NCI-H146 treated with DMSO at 0.1 percent for 48 hours (cell line): ENCODE data around the gene SPDYE17.
"Not testable (repeated sequence)": the region's sequence is repeated elsewhere in the genome, so short reads cannot be mapped to it uniquely, and the experiment has no call there.

Source experiments
- DNase-seq: peaks from one replicate; lab custom pipeline; 2025; ENCODE audit not compliant: unreplicated experiment; lab: John Stamatoyannopoulos, UW

The SPDYE17 gene

GRCh38 chr7:76974336-76974735, 57.8 kb downstream of the SPDYE17 start:
- DNase-seq = not testable (repeated sequence)

GRCh38 chr7:76972391-76972790, 59.8 kb downstream of the SPDYE17 start:
- DNase-seq = not testable (repeated sequence)
